IPS-20b (cell line): ENCODE results near the gene RNF166.

Source experiments
- H3K27ac ChIP-seq: one replicate; pipeline ENCODE4 v1.5.1; 2013; ENCODE audit warnings: low read length
- H3K27me3 ChIP-seq: 2 replicates; pipeline ENCODE4 v1.6.1; 2013; ENCODE audit warnings: mild to moderate bottlenecking, low read length, inconsistent platforms; ENCODE audit not compliant: insufficient read depth
- H3K36me3 ChIP-seq: 2 replicates; pipeline ENCODE4 v1.6.1; 2013; ENCODE audit warnings: low read depth, mild to moderate bottlenecking, inconsistent platforms, low read length, moderate library complexity; ENCODE audit not compliant: insufficient read depth
- H3K4me1 ChIP-seq: 2 replicates; pipeline ENCODE4 v1.6.1; 2013; ENCODE audit warnings: mild to moderate bottlenecking, control low read depth, inconsistent platforms, low read length, moderate library complexity; ENCODE audit not compliant: insufficient read depth
- H3K4me3 ChIP-seq: 2 replicates; pipeline ENCODE4 v1.5.1; 2013; ENCODE audit warnings: mild to moderate bottlenecking, low read length, inconsistent platforms
- H3K9ac ChIP-seq: 2 replicates; pipeline ENCODE4 v1.6.1; 2013; ENCODE audit warnings: low read depth, mild to moderate bottlenecking, inconsistent platforms, low read length, moderate library complexity
- H3K9me3 ChIP-seq: 2 replicates; pipeline ENCODE4 v1.6.1; 2013; ENCODE audit warnings: mild to moderate bottlenecking, low read depth, low read length, inconsistent platforms; ENCODE audit not compliant: insufficient read depth

The RNF166 gene

GRCh38 chr16:88712362-88712979 lies 6.3 kb upstream of the RNF166 start:
- no peaks in the 10 kb centered on the region for H3K9me3 ChIP-seq
- H3K4me1 ChIP-seq: no peaks in the 10 kb centered on the region
- H3K4me3 ChIP-seq: no peak overlapping the region
- H3K36me3 ChIP-seq: peaks cover 24% of the 10 kb centered on the region
- H3K9ac ChIP-seq: no peak overlapping the region
- H3K27me3 ChIP-seq: no peaks in the 10 kb centered on the region
- no peak overlapping the region for H3K27ac ChIP-seq

GRCh38 chr16:88711750-88712340 lies 5.6 kb upstream of the RNF166 start:
- 0 out of 2 replicates have a peak, but pooled peaks cover 3% of the 10 kb centered on the region for H3K4me1 ChIP-seq
- H3K27ac ChIP-seq: no peak overlapping the region
- no peak overlapping the region for H3K9ac ChIP-seq
- no peaks in the 10 kb centered on the region for H3K27me3 ChIP-seq
- H3K36me3 ChIP-seq: peaks cover 17% of the 10 kb centered on the region
- no peaks in the 10 kb centered on the region for H3K9me3 ChIP-seq
- no peak overlapping the region for H3K4me3 ChIP-seq

- Histone ChIP-seq H3K4me1 (0 out of 2 replicates have a peak, but pooled peaks cover 3% of the 10 kb centered on the region), H3K27me3 (no peaks in the 10 kb centered on the region), H3K9ac (no peak overlapping the region), H3K36me3 (peaks cover 5% of the 10 kb centered on the region; the same call in 1 of the 2 replicates), H3K27ac (no peak overlapping the region), H3K4me3 (no peak overlapping the region), H3K9me3 (no peaks in the 10 kb centered on the region)
These were observed 4.3 kb upstream of the RNF166 start for GRCh38 chr16:88710556-88710955.

- H3K36me3 ChIP-seq: no peaks in the 10 kb centered on the region
- H3K4me3 ChIP-seq: peak overlapping the region; percentile 97
- peak overlapping the region; percentile 85 for H3K9ac ChIP-seq
- H3K27ac ChIP-seq: no peak overlapping the region
- H3K9me3 ChIP-seq: no peaks in the 10 kb centered on the region
- H3K4me1 ChIP-seq: 0 out of 2 replicates have a peak, but pooled peaks cover 6% of the 10 kb centered on the region
- no peaks in the 10 kb centered on the region for H3K27me3 ChIP-seq
These were observed 988 bp upstream of the RNF166 start for GRCh38 chr16:88706965-88707826.

- H3K4me3 ChIP-seq: peak overlapping the region; percentile 97
- H3K9ac ChIP-seq: peak overlapping the region; percentile 51; the same call in 1 of the 2 replicates
- no peak overlapping the region for H3K27ac ChIP-seq
- no peaks in the 10 kb centered on the region for H3K9me3 ChIP-seq
- H3K27me3 ChIP-seq: no peaks in the 10 kb centered on the region
- no peaks in the 10 kb centered on the region for H3K36me3 ChIP-seq
- H3K4me1 ChIP-seq: 0 out of 2 replicates have a peak, but pooled peaks cover 6% of the 10 kb centered on the region
These were observed 393 bp downstream of the RNF166 start for GRCh38 chr16:88705801-88706228.

GRCh38 chr16:88705076-88705684 lies 1.0 kb downstream of the RNF166 start:
- Histone ChIP-seq H3K27me3 (no peaks in the 10 kb centered on the region), H3K4me1 (0 out of 2 replicates have a peak, but pooled peaks cover 6% of the 10 kb centered on the region), H3K9ac (peak overlapping the region; percentile 51; the same call in 1 of the 2 replicates), H3K27ac (no peak overlapping the region), H3K36me3 (no peaks in the 10 kb centered on the region), H3K4me3 (peak overlapping the region; percentile 97), H3K9me3 (no peaks in the 10 kb centered on the region)

- H3K9me3 ChIP-seq: no peaks in the 10 kb centered on the region
- no peak overlapping the region for H3K27ac ChIP-seq
- H3K27me3 ChIP-seq: no peaks in the 10 kb centered on the region
- H3K9ac ChIP-seq: no peak overlapping the region
- H3K4me3 ChIP-seq: no peak overlapping the region
- no peaks in the 10 kb centered on the region for H3K36me3 ChIP-seq
- 0 out of 2 replicates have a peak, but pooled peaks cover 6% of the 10 kb centered on the region for H3K4me1 ChIP-seq
These were observed 2.5 kb downstream of the RNF166 start for GRCh38 chr16:88703486-88704309.

GRCh38 chr16:88702371-88703210 lies 3.6 kb downstream of the RNF166 start:
- H3K27me3 ChIP-seq: no peaks in the 10 kb centered on the region
- no peaks in the 10 kb centered on the region for H3K36me3 ChIP-seq
- no peaks in the 10 kb centered on the region for H3K9me3 ChIP-seq
- 0 out of 2 replicates have a peak, but pooled peaks cover 6% of the 10 kb centered on the region for H3K4me1 ChIP-seq
- no peak overlapping the region for H3K27ac ChIP-seq
- no peak overlapping the region for H3K9ac ChIP-seq
- H3K4me3 ChIP-seq: no peak overlapping the region

GRCh38 chr16:88701581-88702370 lies 4.4 kb downstream of the RNF166 start:
- 0 out of 2 replicates have a peak, but pooled peaks cover 2% of the 10 kb centered on the region for H3K4me1 ChIP-seq
- no peak overlapping the region for H3K27ac ChIP-seq
- no peaks in the 10 kb centered on the region for H3K36me3 ChIP-seq
- H3K9ac ChIP-seq: no peak overlapping the region
- no peaks in the 10 kb centered on the region for H3K9me3 ChIP-seq
- no peaks in the 10 kb centered on the region for H3K27me3 ChIP-seq
- H3K4me3 ChIP-seq: no peak overlapping the region
